Measurements from ENCODE around the gene LRRC71.
A peak's percentile ranks its signal among the peaks of the same experiment; 100 is the strongest.

LRRC71 gene

GRCh38 chr1:156892190-156893047, 28.0 kb upstream of the LRRC71 start:
- DNase-seq, result peak; percentile 93

- DNase-seq, result peak; percentile 43
Observed at GRCh38 chr1:156893048-156893953, 27.1 kb upstream of the LRRC71 start, which contains the start of gene PEAR1. Gene PEAR1 (plus strand): TSS chr1:156893718. CDS start chr1:156903927, 10,209 bp downstream.

GRCh38 chr1:156894001-156894400, 26.4 kb upstream of the LRRC71 start:
- no peak for DNase-seq

GRCh38 chr1:156894711-156895454, 25.5 kb upstream of the LRRC71 start:
- DNase-seq, result no peak

GRCh38 chr1:156895455-156895812, 25.0 kb upstream of the LRRC71 start:
- no peak for DNase-seq

- no peak for DNase-seq
Observed at GRCh38 chr1:156895927-156896326, 24.5 kb upstream of the LRRC71 start.

GRCh38 chr1:156896490-156897033, 23.9 kb upstream of the LRRC71 start:
- no peak for DNase-seq

GRCh38 chr1:156897078-156897825, 23.2 kb upstream of the LRRC71 start:
- no peak for DNase-seq

GRCh38 chr1:156898161-156898566, 22.3 kb upstream of the LRRC71 start:
- DNase-seq, result peak; percentile 20

- no peak for DNase-seq
Observed at GRCh38 chr1:156898971-156899664, 21.3 kb upstream of the LRRC71 start.

GRCh38 chr1:156899956-156900718, 20.3 kb upstream of the LRRC71 start:
- DNase-seq, result no peak

GRCh38 chr1:156900896-156901589, 19.4 kb upstream of the LRRC71 start:
- no peak for DNase-seq

GRCh38 chr1:156901590-156901900, 18.9 kb upstream of the LRRC71 start:
- DNase-seq, result no peak

GRCh38 chr1:156901966-156902915, 18.2 kb upstream of the LRRC71 start:
- DNase-seq, result no peak

- no peak for DNase-seq
Observed at GRCh38 chr1:156903328-156904091, 16.9 kb upstream of the LRRC71 start.

- DNase-seq, result no peak
Observed at GRCh38 chr1:156904187-156904959, 16.1 kb upstream of the LRRC71 start.

- no peak for DNase-seq
Observed at GRCh38 chr1:156905176-156905575, 15.3 kb upstream of the LRRC71 start.
